ENCODE measurements around the gene BBOX1.

- TF ChIP-seq CTCF (IDR thresholded peaks at IDR 0.05) (no peak), ESRRA (IDR thresholded peaks at IDR 0.05; ENCODE audit: borderline replicate concordance, low read length) (no peak), USF2 (IDR thresholded peaks at IDR 0.05) (no peak), REST (IDR thresholded peaks at IDR 0.05) (no peak), CBX8 (IDR thresholded peaks at IDR 0.05) (no peak), BCL3 (IDR thresholded peaks at IDR 0.05) (no peak), TFCP2L1 (CRISPR knock-in tag; IDR thresholded peaks at IDR 0.05) (no peak), KDM1A (IDR thresholded peaks at IDR 0.05; ENCODE audit: low read depth) (no peak), RAD21 (conservative IDR thresholded peaks at IDR 0.05 in 1 of 2, IDR thresholded peaks at IDR 0.05 in 1 of 2) (no peak), ZFP36 (IDR thresholded peaks at IDR 0.05; ENCODE audit: borderline replicate concordance, partially characterized antibody) (no peak), CHD2 (IDR thresholded peaks at IDR 0.05; ENCODE audit: low read length, partially characterized antibody) (no peak), POLR2A (IDR thresholded peaks at IDR 0.05; ENCODE audit: low read length) (no peak)
Measured at GRCh38 chr11:27058456-27058855, 17.8 kb downstream of the BBOX1 start.
